Hepatocyte (in vitro differentiated cells): ENCODE measurements around the gene FANCD2.

Source experiments
- CTCF ChIP-seq: fragments of 200-600 bp; sonication (generic); IDR thresholded peaks from 2 replicates; pipeline ENCODE4 v1.5.1; 2016; ENCODE audit warnings: antibody characterized with exemption, mild to moderate bottlenecking; ENCODE audit not compliant: poor library complexity
- EZH2 ChIP-seq: fragments of 200-600 bp; sonication (generic); IDR thresholded peaks from 2 replicates; pipeline ENCODE4 v1.6.1; 2016; ENCODE audit warnings: antibody characterized with exemption, mild to moderate bottlenecking, borderline replicate concordance
- EZH2phosphoT487 ChIP-seq: fragments of 200-600 bp; sonication (generic); IDR thresholded peaks from one replicate; pipeline ENCODE4 v1.6.1; 2018; ENCODE audit warnings: antibody characterized with exemption, mild to moderate bottlenecking, low read depth, moderate library complexity; ENCODE audit not compliant: unreplicated experiment, severe bottlenecking

- TF ChIP-seq CTCF (no peak), EZH2 (no peak), EZH2phosphoT487 (no peak)
Observed at GRCh38 chr3:10090179-10090578, 63.9 kb downstream of the FANCD2 start.
